ENCODE results near the gene ROR1. TPM values are rescaled to one million over a fixed set of nuclear protein-coding genes. Genes with fewer than 3 reads are reported as not detected.

The ROR1 gene
- total RNA-seq, 1 experiment from 2014 or later = 56.3 TPM

DNA sequence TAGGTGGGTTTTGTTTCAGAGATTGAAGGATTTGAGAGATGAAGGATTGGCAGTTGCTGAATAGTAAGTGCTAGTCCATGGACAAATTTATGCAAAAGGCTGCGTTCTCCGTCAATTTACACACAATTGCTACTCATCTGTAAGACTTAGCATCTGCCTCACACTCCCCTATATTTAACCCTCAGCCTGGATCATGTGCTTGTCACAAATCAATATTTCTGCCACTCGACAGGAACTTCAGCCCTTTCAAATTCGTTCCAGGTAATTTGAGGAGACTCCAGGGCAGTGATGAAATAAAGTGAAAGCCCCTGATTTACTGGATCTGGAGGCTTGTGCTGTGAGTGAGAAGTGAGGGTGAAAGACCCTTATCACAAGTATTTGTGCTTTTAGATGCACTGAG is 324.0 kb downstream of the ROR1 start:
- H3K4me1 Mint-ChIP-seq = peaks cover 35% of the 10 kb centered on the region
- DNase-seq (ENCODE audit: low spot score) = no peak
- ChIA-PET POLR2A (no interaction called here), CTCF (no interaction called here)
- H3K36me3 Mint-ChIP-seq = peaks cover 3% of the 10 kb centered on the region; the same call in 1 of the 2 replicates
- H3K4me3 Mint-ChIP-seq = no peak overlapping the region
- peaks cover 3% of the 10 kb centered on the region; the same call in 1 of the 2 replicates for H3K9me3 Mint-ChIP-seq
- no peak for ATAC-seq
- TF ChIP-seq SP1 (CRISPR knock-in tag; conservative IDR thresholded peaks at IDR 0.05) = no peak
- TF ChIP-seq NFATC4 (CRISPR knock-in tag; IDR thresholded peaks at IDR 0.05) = no peak
- no peak for TF ChIP-seq ZNF416 (CRISPR knock-in tag; IDR thresholded peaks at IDR 0.05)
- TF ChIP-seq RORB (CRISPR knock-in tag; IDR thresholded peaks at IDR 0.05) = no peak
- TF ChIP-seq, protein P1, sequence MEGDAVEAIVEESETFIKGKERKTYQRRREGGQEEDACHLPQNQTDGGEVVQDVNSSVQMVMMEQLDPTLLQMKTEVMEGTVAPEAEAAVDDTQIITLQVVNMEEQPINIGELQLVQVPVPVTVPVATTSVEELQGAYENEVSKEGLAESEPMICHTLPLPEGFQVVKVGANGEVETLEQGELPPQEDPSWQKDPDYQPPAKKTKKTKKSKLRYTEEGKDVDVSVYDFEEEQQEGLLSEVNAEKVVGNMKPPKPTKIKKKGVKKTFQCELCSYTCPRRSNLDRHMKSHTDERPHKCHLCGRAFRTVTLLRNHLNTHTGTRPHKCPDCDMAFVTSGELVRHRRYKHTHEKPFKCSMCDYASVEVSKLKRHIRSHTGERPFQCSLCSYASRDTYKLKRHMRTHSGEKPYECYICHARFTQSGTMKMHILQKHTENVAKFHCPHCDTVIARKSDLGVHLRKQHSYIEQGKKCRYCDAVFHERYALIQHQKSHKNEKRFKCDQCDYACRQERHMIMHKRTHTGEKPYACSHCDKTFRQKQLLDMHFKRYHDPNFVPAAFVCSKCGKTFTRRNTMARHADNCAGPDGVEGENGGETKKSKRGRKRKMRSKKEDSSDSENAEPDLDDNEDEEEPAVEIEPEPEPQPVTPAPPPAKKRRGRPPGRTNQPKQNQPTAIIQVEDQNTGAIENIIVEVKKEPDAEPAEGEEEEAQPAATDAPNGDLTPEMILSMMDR (IDR thresholded peaks at IDR 0.05) = no peak
- TF ChIP-seq SOX15 (CRISPR knock-in tag; IDR thresholded peaks at IDR 0.05) = no peak
- no peak for TF ChIP-seq RELA (CRISPR knock-in tag; IDR thresholded peaks at IDR 0.05; ENCODE audit: borderline replicate concordance)
- TF ChIP-seq, protein P2, sequence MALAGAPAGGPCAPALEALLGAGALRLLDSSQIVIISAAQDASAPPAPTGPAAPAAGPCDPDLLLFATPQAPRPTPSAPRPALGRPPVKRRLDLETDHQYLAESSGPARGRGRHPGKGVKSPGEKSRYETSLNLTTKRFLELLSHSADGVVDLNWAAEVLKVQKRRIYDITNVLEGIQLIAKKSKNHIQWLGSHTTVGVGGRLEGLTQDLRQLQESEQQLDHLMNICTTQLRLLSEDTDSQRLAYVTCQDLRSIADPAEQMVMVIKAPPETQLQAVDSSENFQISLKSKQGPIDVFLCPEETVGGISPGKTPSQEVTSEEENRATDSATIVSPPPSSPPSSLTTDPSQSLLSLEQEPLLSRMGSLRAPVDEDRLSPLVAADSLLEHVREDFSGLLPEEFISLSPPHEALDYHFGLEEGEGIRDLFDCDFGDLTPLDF (CRISPR knock-in tag; IDR thresholded peaks at IDR 0.05) = no peak
- TF ChIP-seq HMGA2 (CRISPR knock-in tag; IDR thresholded peaks at IDR 0.05) = no peak
- no peak for TF ChIP-seq TP53 (CRISPR knock-in tag; IDR thresholded peaks at IDR 0.05)
- H3K27me3 Mint-ChIP-seq (ENCODE audit: low read depth) = no peaks in the 10 kb centered on the region
- no peak overlapping the region for H3K27ac Mint-ChIP-seq

DNA sequence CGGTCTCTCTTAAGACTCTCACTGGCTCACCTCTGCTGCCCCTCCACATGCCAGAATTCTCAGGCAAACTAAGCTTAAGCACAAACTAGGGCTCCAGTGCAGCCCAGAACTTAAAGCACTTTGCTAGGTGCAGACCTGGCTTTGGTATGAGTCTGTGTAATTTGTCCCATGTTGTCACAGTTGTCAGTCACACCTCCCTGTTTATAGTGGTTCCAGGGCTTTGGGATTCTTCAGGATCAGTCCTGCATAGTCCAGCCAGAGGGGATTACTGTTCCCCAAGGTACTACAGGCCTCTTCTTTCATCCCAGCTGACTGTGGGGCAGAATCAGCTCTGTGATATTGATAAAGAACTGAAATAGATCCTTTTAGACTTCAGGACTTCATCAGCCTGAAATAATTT is 324.6 kb downstream of the ROR1 start:
- Mint-ChIP-seq H3K4me3 (no peak overlapping the region), H3K36me3 (peaks cover 3% of the 10 kb centered on the region; the same call in 1 of the 2 replicates)
- no peak for DNase-seq (ENCODE audit: low spot score)

More for the DNA sequence above, 324.6 kb downstream of the ROR1 start:
- Mint-ChIP-seq H3K4me1 (peaks cover 33% of the 10 kb centered on the region), H3K27me3 (ENCODE audit: low read depth) (no peaks in the 10 kb centered on the region), H3K27ac (no peak overlapping the region), H3K9me3 (peaks cover 3% of the 10 kb centered on the region; the same call in 1 of the 2 replicates)
- TF ChIP-seq, protein P3, sequence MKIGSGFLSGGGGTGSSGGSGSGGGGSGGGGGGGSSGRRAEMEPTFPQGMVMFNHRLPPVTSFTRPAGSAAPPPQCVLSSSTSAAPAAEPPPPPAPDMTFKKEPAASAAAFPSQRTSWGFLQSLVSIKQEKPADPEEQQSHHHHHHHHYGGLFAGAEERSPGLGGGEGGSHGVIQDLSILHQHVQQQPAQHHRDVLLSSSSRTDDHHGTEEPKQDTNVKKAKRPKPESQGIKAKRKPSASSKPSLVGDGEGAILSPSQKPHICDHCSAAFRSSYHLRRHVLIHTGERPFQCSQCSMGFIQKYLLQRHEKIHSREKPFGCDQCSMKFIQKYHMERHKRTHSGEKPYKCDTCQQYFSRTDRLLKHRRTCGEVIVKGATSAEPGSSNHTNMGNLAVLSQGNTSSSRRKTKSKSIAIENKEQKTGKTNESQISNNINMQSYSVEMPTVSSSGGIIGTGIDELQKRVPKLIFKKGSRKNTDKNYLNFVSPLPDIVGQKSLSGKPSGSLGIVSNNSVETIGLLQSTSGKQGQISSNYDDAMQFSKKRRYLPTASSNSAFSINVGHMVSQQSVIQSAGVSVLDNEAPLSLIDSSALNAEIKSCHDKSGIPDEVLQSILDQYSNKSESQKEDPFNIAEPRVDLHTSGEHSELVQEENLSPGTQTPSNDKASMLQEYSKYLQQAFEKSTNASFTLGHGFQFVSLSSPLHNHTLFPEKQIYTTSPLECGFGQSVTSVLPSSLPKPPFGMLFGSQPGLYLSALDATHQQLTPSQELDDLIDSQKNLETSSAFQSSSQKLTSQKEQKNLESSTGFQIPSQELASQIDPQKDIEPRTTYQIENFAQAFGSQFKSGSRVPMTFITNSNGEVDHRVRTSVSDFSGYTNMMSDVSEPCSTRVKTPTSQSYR (CRISPR knock-in tag; IDR thresholded peaks at IDR 0.05) = no peak
- TF ChIP-seq, protein P4, sequence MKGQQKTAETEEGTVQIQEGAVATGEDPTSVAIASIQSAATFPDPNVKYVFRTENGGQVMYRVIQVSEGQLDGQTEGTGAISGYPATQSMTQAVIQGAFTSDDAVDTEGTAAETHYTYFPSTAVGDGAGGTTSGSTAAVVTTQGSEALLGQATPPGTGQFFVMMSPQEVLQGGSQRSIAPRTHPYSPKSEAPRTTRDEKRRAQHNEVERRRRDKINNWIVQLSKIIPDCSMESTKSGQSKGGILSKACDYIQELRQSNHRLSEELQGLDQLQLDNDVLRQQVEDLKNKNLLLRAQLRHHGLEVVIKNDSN (CRISPR knock-in tag; IDR thresholded peaks at IDR 0.05) = no peak
- TF ChIP-seq NFE2L1 (CRISPR knock-in tag; IDR thresholded peaks at IDR 0.05) (no peak), ELF4 (CRISPR knock-in tag; IDR thresholded peaks at IDR 0.05; ENCODE audit: low read depth) (no peak)
- TF ChIP-seq, protein P5, sequence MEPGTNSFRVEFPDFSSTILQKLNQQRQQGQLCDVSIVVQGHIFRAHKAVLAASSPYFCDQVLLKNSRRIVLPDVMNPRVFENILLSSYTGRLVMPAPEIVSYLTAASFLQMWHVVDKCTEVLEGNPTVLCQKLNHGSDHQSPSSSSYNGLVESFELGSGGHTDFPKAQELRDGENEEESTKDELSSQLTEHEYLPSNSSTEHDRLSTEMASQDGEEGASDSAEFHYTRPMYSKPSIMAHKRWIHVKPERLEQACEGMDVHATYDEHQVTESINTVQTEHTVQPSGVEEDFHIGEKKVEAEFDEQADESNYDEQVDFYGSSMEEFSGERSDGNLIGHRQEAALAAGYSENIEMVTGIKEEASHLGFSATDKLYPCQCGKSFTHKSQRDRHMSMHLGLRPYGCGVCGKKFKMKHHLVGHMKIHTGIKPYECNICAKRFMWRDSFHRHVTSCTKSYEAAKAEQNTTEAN (CRISPR knock-in tag; IDR thresholded peaks at IDR 0.05) = no peak
- TF ChIP-seq, protein P6, sequence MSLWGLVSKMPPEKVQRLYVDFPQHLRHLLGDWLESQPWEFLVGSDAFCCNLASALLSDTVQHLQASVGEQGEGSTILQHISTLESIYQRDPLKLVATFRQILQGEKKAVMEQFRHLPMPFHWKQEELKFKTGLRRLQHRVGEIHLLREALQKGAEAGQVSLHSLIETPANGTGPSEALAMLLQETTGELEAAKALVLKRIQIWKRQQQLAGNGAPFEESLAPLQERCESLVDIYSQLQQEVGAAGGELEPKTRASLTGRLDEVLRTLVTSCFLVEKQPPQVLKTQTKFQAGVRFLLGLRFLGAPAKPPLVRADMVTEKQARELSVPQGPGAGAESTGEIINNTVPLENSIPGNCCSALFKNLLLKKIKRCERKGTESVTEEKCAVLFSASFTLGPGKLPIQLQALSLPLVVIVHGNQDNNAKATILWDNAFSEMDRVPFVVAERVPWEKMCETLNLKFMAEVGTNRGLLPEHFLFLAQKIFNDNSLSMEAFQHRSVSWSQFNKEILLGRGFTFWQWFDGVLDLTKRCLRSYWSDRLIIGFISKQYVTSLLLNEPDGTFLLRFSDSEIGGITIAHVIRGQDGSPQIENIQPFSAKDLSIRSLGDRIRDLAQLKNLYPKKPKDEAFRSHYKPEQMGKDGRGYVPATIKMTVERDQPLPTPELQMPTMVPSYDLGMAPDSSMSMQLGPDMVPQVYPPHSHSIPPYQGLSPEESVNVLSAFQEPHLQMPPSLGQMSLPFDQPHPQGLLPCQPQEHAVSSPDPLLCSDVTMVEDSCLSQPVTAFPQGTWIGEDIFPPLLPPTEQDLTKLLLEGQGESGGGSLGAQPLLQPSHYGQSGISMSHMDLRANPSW (CRISPR knock-in tag; conservative IDR thresholded peaks at IDR 0.05; ENCODE audit: low read depth) = no peak
- ChIA-PET CTCF (no interaction called here), POLR2A (no interaction called here)
- no peak for ATAC-seq
